Measurements from ENCODE around the gene GGN.
"Not testable (repeated sequence)": the region's sequence is repeated elsewhere in the genome, so short reads cannot be mapped to it uniquely, and the experiment has no call there.

GGN gene

GRCh38 chr19:38424272-38424671, 36.4 kb upstream of the GGN start:
- no peak for FAIRE-seq
- DNase-seq (ENCODE audit: insufficient read length): no peak
- no peak for TF ChIP-seq TAF1 (IDR thresholded peaks at IDR 0.05; ENCODE audit: borderline replicate concordance, low read depth, low read length)
- TF ChIP-seq POLR2AphosphoS5 (IDR thresholded peaks at IDR 0.05; ENCODE audit: low read depth, low read length): no peak
- no peak for TF ChIP-seq POLR2A (IDR thresholded peaks at IDR 0.05; ENCODE audit: low read depth, low read length)

GRCh38 chr19:38422438-38422837, 34.6 kb upstream of the GGN start:
- FAIRE-seq (no peak), DNase-seq (ENCODE audit: insufficient read length) (no peak)
- TF ChIP-seq POLR2AphosphoS5 (IDR thresholded peaks at IDR 0.05; ENCODE audit: low read depth, low read length) (no peak), POLR2A (IDR thresholded peaks at IDR 0.05; ENCODE audit: low read depth, low read length) (no peak), TAF1 (IDR thresholded peaks at IDR 0.05; ENCODE audit: borderline replicate concordance, low read depth, low read length) (no peak)

- no peak for TF ChIP-seq POLR2A (IDR thresholded peaks at IDR 0.05; ENCODE audit: low read depth, low read length)
- no peak for TF ChIP-seq POLR2AphosphoS5 (IDR thresholded peaks at IDR 0.05; ENCODE audit: low read depth, low read length)
- TF ChIP-seq TAF1 (IDR thresholded peaks at IDR 0.05; ENCODE audit: borderline replicate concordance, low read depth, low read length): no peak
- FAIRE-seq: no peak
- no peak for DNase-seq (ENCODE audit: insufficient read length)
Measured at GRCh38 chr19:38421856-38422255, 34.0 kb upstream of the GGN start.

- DNase-seq (ENCODE audit: insufficient read length) (no peak), FAIRE-seq (no peak)
- no peak for TF ChIP-seq POLR2A (IDR thresholded peaks at IDR 0.05; ENCODE audit: low read depth, low read length)
Measured at GRCh38 chr19:38420935-38421334, 33.1 kb upstream of the GGN start.

- DNase-seq (ENCODE audit: insufficient read length) (peak; percentile 59), FAIRE-seq (peak; percentile 9)
- TF ChIP-seq TAF1 (IDR thresholded peaks at IDR 0.05; ENCODE audit: borderline replicate concordance, low read depth, low read length) (no peak), POLR2AphosphoS5 (IDR thresholded peaks at IDR 0.05; ENCODE audit: low read depth, low read length) (no peak), POLR2A (IDR thresholded peaks at IDR 0.05; ENCODE audit: low read depth, low read length) (no peak)
Measured at GRCh38 chr19:38417544-38418506, 30.0 kb upstream of the GGN start.

GRCh38 chr19:38417146-38417543, 29.3 kb upstream of the GGN start:
- no peak for FAIRE-seq
- DNase-seq (ENCODE audit: insufficient read length): no peak
- TF ChIP-seq TAF1 (IDR thresholded peaks at IDR 0.05; ENCODE audit: borderline replicate concordance, low read depth, low read length): no peak
- TF ChIP-seq POLR2A (IDR thresholded peaks at IDR 0.05; ENCODE audit: low read depth, low read length): no peak

GRCh38 chr19:38413416-38413815, 25.6 kb upstream of the GGN start:
- FAIRE-seq (no peak), DNase-seq (ENCODE audit: insufficient read length) (no peak)
- TF ChIP-seq POLR2AphosphoS5 (IDR thresholded peaks at IDR 0.05; ENCODE audit: low read depth, low read length) (no peak), POLR2A (IDR thresholded peaks at IDR 0.05; ENCODE audit: low read depth, low read length) (no peak), TAF1 (IDR thresholded peaks at IDR 0.05; ENCODE audit: borderline replicate concordance, low read depth, low read length) (no peak)

- DNase-seq (ENCODE audit: insufficient read length) (no peak), FAIRE-seq (no peak)
- TF ChIP-seq POLR2A (IDR thresholded peaks at IDR 0.05; ENCODE audit: low read depth, low read length): no peak
- no peak for TF ChIP-seq POLR2AphosphoS5 (IDR thresholded peaks at IDR 0.05; ENCODE audit: low read depth, low read length)
- no peak for TF ChIP-seq TAF1 (IDR thresholded peaks at IDR 0.05; ENCODE audit: borderline replicate concordance, low read depth, low read length)
Measured at GRCh38 chr19:38412961-38413360, 25.1 kb upstream of the GGN start.

GRCh38 chr19:38412491-38412890, 24.7 kb upstream of the GGN start:
- DNase-seq (ENCODE audit: insufficient read length) (no peak), FAIRE-seq (no peak)
- TF ChIP-seq TAF1 (IDR thresholded peaks at IDR 0.05; ENCODE audit: borderline replicate concordance, low read depth, low read length): no peak
- TF ChIP-seq POLR2AphosphoS5 (IDR thresholded peaks at IDR 0.05; ENCODE audit: low read depth, low read length): no peak
- no peak for TF ChIP-seq POLR2A (IDR thresholded peaks at IDR 0.05; ENCODE audit: low read depth, low read length)

- FAIRE-seq; DNase-seq (ENCODE audit: insufficient read length): not testable (repeated sequence)
Measured at GRCh38 chr19:38411898-38412297, 24.1 kb upstream of the GGN start.

- no peak for TF ChIP-seq POLR2AphosphoS5 (IDR thresholded peaks at IDR 0.05; ENCODE audit: low read depth, low read length)
- TF ChIP-seq POLR2A (IDR thresholded peaks at IDR 0.05; ENCODE audit: low read depth, low read length): no peak
- no peak for TF ChIP-seq TAF1 (IDR thresholded peaks at IDR 0.05; ENCODE audit: borderline replicate concordance, low read depth, low read length)
- no peak for FAIRE-seq
Measured at GRCh38 chr19:38411041-38411712, 23.3 kb upstream of the GGN start.

GRCh38 chr19:38410407-38410806, 22.6 kb upstream of the GGN start:
- FAIRE-seq; DNase-seq (ENCODE audit: insufficient read length): not testable (repeated sequence)

More at GRCh38 chr19:38411041-38411712, 23.3 kb upstream of the GGN start:
- no peak for DNase-seq (ENCODE audit: insufficient read length)

Data from GM12892 (cell line).